GM12878 (cell line): Measurements from ENCODE around the gene SCGB1A1.

ENCODE experiments used
- ATF2 ChIP-seq: IDR thresholded peaks from 2 replicates; pipeline ENCODE4 v1.6.1; 2012; ENCODE audit warnings: low read length, inconsistent platforms
- CTCF ChIP-seq, 3 experiments: IDR thresholded peaks in 2 of 3; conservative IDR thresholded peaks in 1 of 3; 2 replicates each; pipeline ENCODE4 v1.5.1; 2011; ENCODE audit warnings: low read depth in 3 of 3, low read length in 3 of 3, mild to moderate bottlenecking in 3 of 3, control low read depth in 2 of 3, moderate library complexity in 2 of 3, inconsistent platforms in 1 of 3, mixed read lengths in 1 of 3; ENCODE audit not compliant: control insufficient read depth in 2 of 3, insufficient read depth in 1 of 3; ENCODE audit errors: extremely low read depth in 1 of 3
- ZNF274 ChIP-seq: IDR thresholded peaks from one replicate; pipeline ENCODE4 v1.8.0; 2011; ENCODE audit not compliant: insufficient read length, insufficient read depth

DNA sequence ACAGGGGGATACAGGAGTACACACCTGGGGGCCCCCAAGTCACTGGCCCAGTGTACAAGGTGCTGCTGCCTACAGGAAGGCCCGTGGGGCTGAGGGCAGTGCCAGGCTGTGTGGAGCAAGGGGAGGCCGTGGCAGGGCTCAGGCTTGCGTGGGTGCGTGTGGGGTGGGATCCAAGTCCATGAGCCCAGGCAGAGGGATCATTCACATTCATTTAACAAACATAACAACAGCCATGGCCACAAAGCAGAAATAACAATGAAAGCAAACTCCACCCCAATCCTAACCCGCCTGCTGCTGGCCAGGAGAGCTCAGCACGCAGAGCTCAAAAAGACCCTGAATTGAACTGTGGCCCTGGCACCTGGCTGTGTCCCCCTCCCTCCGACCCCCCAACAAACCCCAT, 17.0 kb upstream of the SCGB1A1 start:
- no peak for TF ChIP-seq ZNF274
- TF ChIP-seq CTCF (IDR thresholded peaks at IDR 0.05 in 2 of 3, conservative IDR thresholded peaks at IDR 0.05 in 1 of 3; ENCODE audit: control insufficient read depth in 2 of 3, extremely low read depth in 1 of 3, insufficient read depth in 1 of 3, low read depth in 3 of 3, low read length in 3 of 3): no peak
- TF ChIP-seq ATF2: no peak
